ENCODE data around the gene NR3C2.

Gene NR3C2

DNA sequence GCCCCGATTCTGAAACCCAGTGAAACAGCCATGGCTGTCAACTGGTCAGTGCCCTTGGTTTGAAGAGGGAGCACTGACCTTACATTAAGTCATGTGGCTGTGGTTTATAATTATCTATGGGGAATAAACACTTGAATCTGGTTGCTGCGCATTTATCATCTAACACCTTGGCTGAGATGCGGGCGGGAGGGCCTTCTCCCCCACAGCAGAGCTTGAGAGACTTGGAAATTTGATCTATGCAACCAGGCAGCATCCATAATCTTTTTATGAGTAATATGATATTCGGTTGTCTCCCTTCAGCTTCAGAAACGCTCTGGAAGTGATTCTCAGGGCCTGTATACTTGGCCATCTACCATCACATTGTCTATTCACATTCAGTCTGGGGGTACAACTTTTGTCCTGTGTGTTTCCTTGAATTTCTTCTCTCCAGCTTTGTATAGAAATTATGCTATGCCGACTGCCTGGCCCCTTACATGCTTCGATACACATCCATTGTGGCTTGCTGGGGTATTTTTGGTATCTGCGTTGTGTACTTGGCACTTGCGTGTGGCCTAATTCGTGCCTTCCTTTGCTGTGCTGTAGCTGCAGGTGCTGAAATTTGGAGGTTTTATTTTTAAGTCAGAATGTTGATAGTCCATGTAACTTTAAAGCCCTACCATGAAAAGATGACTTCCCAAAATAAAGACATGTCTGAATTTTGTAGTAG, 388.8 kb downstream of the NR3C2 start:
- H3K4me3 ChIP-seq (ENCODE audit: control insufficient read depth, low read depth, low read length) = no peak overlapping the region
- no peak for DNase-seq (ENCODE audit: low read depth)
- TF ChIP-seq, protein P1, sequence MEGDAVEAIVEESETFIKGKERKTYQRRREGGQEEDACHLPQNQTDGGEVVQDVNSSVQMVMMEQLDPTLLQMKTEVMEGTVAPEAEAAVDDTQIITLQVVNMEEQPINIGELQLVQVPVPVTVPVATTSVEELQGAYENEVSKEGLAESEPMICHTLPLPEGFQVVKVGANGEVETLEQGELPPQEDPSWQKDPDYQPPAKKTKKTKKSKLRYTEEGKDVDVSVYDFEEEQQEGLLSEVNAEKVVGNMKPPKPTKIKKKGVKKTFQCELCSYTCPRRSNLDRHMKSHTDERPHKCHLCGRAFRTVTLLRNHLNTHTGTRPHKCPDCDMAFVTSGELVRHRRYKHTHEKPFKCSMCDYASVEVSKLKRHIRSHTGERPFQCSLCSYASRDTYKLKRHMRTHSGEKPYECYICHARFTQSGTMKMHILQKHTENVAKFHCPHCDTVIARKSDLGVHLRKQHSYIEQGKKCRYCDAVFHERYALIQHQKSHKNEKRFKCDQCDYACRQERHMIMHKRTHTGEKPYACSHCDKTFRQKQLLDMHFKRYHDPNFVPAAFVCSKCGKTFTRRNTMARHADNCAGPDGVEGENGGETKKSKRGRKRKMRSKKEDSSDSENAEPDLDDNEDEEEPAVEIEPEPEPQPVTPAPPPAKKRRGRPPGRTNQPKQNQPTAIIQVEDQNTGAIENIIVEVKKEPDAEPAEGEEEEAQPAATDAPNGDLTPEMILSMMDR (IDR thresholded peaks at IDR 0.05; ENCODE audit: control insufficient read depth, insufficient read depth, low read depth, low read length, missing control alignments) = no peak

DNA sequence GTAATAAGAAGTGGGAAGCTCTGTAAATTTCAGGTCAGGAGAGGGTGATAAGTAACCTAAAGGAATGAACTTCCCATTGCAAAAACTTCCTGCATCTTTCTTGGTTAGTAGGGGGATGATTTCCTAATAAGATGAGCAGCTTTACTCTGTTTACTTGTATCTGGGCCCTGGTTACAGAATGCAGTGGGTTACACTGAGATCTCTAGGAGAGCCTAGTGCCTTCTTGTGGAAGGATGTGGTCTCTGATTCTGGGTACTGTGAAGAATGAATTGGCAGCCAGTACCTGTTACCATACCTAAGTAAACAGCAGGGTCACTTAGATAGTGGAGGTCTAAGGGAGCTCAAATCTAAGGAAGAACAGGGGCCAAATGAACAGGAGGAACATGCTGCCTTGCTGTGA, 389.8 kb downstream of the NR3C2 start:
- H3K4me3 ChIP-seq (ENCODE audit: control insufficient read depth, low read depth, low read length) = no peak overlapping the region
- TF ChIP-seq, protein P1 (IDR thresholded peaks at IDR 0.05; ENCODE audit: control insufficient read depth, insufficient read depth, low read depth, low read length, missing control alignments) = no peak
- no peak for DNase-seq (ENCODE audit: low read depth)

DNA sequence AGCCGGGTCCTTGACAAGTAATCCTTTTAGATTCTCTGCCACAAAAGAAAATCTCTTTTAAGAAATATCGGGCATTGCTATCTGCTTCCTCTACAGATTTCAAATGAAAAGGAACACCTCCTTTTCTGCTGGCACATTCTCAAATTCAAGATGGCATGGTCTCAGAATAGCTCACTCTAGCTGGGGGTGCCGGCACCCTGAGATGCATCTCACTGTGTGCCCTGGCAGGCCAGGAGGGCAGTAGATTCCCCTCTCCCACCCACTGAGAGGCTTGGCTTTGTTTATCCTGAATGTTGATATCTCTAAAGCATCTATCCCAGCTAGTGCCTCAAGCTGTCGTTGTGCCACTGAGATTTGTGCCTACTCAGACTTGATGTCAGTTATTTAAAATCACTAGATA, 390.8 kb downstream of the NR3C2 start:
- no peak for DNase-seq (ENCODE audit: low read depth)
- no peak overlapping the region for H3K4me3 ChIP-seq (ENCODE audit: control insufficient read depth, low read depth, low read length)
- TF ChIP-seq, protein P1 (IDR thresholded peaks at IDR 0.05; ENCODE audit: control insufficient read depth, insufficient read depth, low read depth, low read length, missing control alignments) = no peak

DNA sequence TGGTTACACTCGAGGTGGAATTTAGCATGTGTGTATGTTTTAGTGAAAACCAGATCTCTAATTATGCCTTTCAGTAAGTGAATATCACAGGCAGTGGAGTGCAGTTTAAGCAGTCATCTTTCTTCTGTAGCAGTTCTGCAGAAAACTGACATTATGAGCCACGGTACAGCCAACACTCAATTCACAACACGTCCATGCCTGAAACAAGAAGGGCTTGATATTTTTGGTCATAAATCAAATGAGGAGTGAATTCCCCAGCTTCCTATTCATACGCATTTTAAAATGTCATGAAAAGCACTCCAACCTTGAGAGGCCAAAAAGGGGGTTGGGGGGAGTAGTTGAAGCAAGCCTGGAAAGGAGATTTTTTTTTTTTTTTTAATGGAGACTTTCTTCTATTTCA, 393.6 kb downstream of the NR3C2 start:
- TF ChIP-seq, protein P1 (IDR thresholded peaks at IDR 0.05; ENCODE audit: control insufficient read depth, insufficient read depth, low read depth, low read length, missing control alignments) = no peak
- H3K4me3 ChIP-seq (ENCODE audit: control insufficient read depth, low read depth, low read length) = no peak overlapping the region
- DNase-seq (ENCODE audit: low read depth) = no peak

DNA sequence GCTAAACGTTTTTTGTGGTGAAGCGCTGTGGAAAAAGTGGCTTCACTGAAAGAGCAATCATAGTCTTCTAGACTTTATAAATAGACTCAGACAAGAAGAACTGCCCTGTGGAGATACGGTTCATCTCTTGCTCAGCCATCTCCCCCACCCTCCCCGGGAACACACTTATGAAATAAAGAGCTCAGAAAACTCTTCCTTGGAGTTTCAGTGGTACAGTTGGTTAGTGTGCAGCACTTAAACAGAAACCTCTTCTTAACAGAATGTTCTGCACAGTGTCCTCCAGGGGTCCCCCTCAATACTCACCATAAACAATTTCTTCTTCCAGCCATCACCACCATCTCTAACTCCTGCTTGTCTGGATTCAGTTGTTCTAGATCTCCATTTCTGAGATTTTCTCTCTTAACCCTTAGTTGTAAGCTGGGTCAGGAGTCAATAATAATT, 397.3 kb downstream of the NR3C2 start:
- H3K4me3 ChIP-seq (ENCODE audit: control insufficient read depth, low read depth, low read length) = no peak overlapping the region
- TF ChIP-seq, protein P1 (IDR thresholded peaks at IDR 0.05; ENCODE audit: control insufficient read depth, insufficient read depth, low read depth, low read length, missing control alignments) = peak; percentile 17
- DNase-seq (ENCODE audit: low read depth) = no peak

DNA sequence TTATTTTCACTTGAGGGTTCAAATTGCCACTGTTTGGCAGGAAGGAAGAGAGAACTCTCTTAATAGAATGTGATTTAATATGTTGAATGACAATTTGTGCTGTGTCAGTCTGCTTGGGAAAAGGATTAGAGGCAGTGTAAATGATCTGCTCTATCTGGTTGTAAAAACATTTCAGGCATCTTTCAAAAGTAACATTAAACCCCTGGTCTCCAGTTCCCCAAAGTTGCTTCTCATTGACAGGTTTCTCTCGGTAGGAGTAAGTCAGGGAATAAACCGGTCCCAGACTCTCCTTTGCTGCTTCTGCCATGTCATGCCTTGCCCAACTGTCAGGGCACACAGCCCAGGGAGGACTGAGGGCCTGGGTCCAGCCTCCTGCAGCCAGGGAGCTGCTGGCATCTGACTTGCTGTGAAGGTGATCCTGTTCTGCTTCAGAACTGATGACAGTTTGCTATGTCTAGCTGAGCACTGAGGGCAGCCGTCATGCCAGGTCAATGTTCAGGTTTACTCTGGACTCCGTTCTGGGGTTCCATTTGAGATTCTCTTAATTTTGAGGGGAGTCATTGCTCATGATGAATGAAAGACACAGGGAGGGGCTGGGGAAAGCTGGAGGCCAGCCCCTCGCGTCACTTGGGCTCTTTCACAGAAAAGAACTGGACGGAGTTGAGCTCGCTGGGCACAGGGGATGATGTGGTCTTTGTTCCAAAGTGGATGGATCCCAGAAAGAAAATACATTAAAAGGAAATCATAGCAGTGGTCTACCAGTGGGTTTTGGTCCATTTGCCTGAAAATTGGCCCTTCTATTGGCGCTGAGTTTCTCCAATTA, 397.9 kb downstream of the NR3C2 start:
- TF ChIP-seq, protein P1 (IDR thresholded peaks at IDR 0.05; ENCODE audit: control insufficient read depth, insufficient read depth, low read depth, low read length, missing control alignments) = no peak
- no peak overlapping the region for H3K4me3 ChIP-seq (ENCODE audit: control insufficient read depth, low read depth, low read length)
- no peak for DNase-seq (ENCODE audit: low read depth)
